ENCODE data around the gene ERICH2.
"Not testable (repeated sequence)": the region's sequence is repeated elsewhere in the genome, so short reads cannot be mapped to it uniquely, and the experiment has no call there.

The ERICH2 gene

GRCh38 chr2:170770008-170770605, at the start of gene ERICH2:
Gene ERICH2, plus strand, starts transcription at chr2:170770378. Its CDS starts 304 bp downstream, at chr2:170770682.
- peak; percentile 63 for DNase-seq

- DNase-seq, result no peak
These were observed 48.5 kb upstream of the ERICH2 start for GRCh38 chr2:170721678-170722077.

GRCh38 chr2:170722301-170722700, 47.9 kb upstream of the ERICH2 start:
- no peak for DNase-seq

- DNase-seq, result peak; percentile 22
These were observed 46.7 kb upstream of the ERICH2 start for GRCh38 chr2:170723446-170723958.

- DNase-seq, result no peak
These were observed 36.2 kb upstream of the ERICH2 start for GRCh38 chr2:170733798-170734600.

GRCh38 chr2:170734601-170735000, 35.6 kb upstream of the ERICH2 start:
- DNase-seq, result not testable (repeated sequence)

GRCh38 chr2:170736628-170737027, 33.5 kb upstream of the ERICH2 start:
- no peak for DNase-seq

- no peak for DNase-seq
These were observed 32.8 kb upstream of the ERICH2 start for GRCh38 chr2:170737406-170737805.

- no peak for DNase-seq
These were observed 32.4 kb upstream of the ERICH2 start for GRCh38 chr2:170737821-170738220.

- DNase-seq, result peak; percentile 94
These were observed 31.1 kb upstream of the ERICH2 start for GRCh38 chr2:170739048-170739447.

- no peak for DNase-seq
These were observed 30.6 kb upstream of the ERICH2 start for GRCh38 chr2:170739507-170740046.

- no peak for DNase-seq
These were observed 29.5 kb upstream of the ERICH2 start for GRCh38 chr2:170740660-170741059.

GRCh38 chr2:170742000-170742399, 28.2 kb upstream of the ERICH2 start:
- no peak for DNase-seq

GRCh38 chr2:170742896-170743529, 27.2 kb upstream of the ERICH2 start:
- DNase-seq, result no peak

GRCh38 chr2:170743530-170744239, 26.5 kb upstream of the ERICH2 start:
- DNase-seq, result no peak

- no peak for DNase-seq
These were observed 25.8 kb upstream of the ERICH2 start for GRCh38 chr2:170744248-170745002.

GRCh38 chr2:170745305-170745704, 24.9 kb upstream of the ERICH2 start:
- DNase-seq, result no peak

GRCh38 chr2:170747921-170748320, 22.3 kb upstream of the ERICH2 start:
- peak; percentile 76 for DNase-seq

- not testable (repeated sequence) for DNase-seq
These were observed 18.6 kb upstream of the ERICH2 start for GRCh38 chr2:170751555-170751954.

GRCh38 chr2:170761572-170761971, 8.6 kb upstream of the ERICH2 start:
- DNase-seq, result no peak

GRCh38 chr2:170762760-170763159, 7.4 kb upstream of the ERICH2 start:
- DNase-seq, result no peak

GRCh38 chr2:170763232-170763631, 6.9 kb upstream of the ERICH2 start:
- no peak for DNase-seq

Data from fibroblast of skin of right biceps (primary cell).